ENCODE data around the gene MRC2.

The MRC2 gene

DNA sequence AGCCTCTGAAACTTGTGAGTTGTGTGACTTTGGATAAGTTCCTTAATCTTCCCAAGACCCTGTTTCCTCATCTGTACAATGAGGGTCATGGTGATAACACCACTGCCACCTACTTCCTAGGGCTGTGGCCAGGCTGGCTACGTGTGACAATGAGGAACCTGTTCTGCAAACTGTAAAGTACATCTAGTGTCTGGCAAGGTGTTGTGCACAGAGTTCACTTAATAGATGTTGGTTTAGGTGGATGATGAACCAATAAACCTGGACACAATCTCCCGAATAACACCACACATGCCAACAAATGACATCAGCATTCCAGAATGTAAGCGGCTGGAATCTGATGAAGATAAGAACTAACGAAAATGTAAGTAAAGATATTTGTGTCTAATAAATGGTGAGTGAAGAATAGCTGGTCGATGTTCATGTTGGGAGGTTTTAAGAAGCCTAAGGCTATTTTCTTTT is 98.3 kb downstream of the MRC2 start:
- ChIA-PET POLR2A (no interaction called here), CTCF (no interaction called here)
- no peak for DNase-seq (ENCODE audit: extremely low spot score)
- TF ChIP-seq LEF1 (IDR thresholded peaks at IDR 0.05; ENCODE audit: borderline replicate concordance) (no peak), FOXK2 (IDR thresholded peaks at IDR 0.05) (no peak), TARDBP (IDR thresholded peaks at IDR 0.05) (no peak), BHLHE40 (IDR thresholded peaks at IDR 0.05; ENCODE audit: borderline replicate concordance) (no peak), CTBP1 (IDR thresholded peaks at IDR 0.05; ENCODE audit: borderline replicate concordance) (no peak), L3MBTL2 (conservative IDR thresholded peaks at IDR 0.05) (no peak), ZNF384 (IDR thresholded peaks at IDR 0.05) (no peak), SP1 (IDR thresholded peaks at IDR 0.05) (no peak), NFRKB (IDR thresholded peaks at IDR 0.05) (no peak), ELF4 (IDR thresholded peaks at IDR 0.05) (no peak), ARNT (IDR thresholded peaks at IDR 0.05) (no peak), FOXA1 (IDR thresholded peaks at IDR 0.05) (no peak), SUZ12 (IDR thresholded peaks at IDR 0.05) (no peak), HDGF (IDR thresholded peaks at IDR 0.05; ENCODE audit: borderline replicate concordance) (no peak), FOXM1 (IDR thresholded peaks at IDR 0.05; ENCODE audit: borderline replicate concordance) (no peak)
- TF ChIP-seq, protein P1, sequence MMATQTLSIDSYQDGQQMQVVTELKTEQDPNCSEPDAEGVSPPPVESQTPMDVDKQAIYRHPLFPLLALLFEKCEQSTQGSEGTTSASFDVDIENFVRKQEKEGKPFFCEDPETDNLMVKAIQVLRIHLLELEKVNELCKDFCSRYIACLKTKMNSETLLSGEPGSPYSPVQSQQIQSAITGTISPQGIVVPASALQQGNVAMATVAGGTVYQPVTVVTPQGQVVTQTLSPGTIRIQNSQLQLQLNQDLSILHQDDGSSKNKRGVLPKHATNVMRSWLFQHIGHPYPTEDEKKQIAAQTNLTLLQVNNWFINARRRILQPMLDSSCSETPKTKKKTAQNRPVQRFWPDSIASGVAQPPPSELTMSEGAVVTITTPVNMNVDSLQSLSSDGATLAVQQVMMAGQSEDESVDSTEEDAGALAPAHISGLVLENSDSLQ (IDR thresholded peaks at IDR 0.05), result no peak

DNA sequence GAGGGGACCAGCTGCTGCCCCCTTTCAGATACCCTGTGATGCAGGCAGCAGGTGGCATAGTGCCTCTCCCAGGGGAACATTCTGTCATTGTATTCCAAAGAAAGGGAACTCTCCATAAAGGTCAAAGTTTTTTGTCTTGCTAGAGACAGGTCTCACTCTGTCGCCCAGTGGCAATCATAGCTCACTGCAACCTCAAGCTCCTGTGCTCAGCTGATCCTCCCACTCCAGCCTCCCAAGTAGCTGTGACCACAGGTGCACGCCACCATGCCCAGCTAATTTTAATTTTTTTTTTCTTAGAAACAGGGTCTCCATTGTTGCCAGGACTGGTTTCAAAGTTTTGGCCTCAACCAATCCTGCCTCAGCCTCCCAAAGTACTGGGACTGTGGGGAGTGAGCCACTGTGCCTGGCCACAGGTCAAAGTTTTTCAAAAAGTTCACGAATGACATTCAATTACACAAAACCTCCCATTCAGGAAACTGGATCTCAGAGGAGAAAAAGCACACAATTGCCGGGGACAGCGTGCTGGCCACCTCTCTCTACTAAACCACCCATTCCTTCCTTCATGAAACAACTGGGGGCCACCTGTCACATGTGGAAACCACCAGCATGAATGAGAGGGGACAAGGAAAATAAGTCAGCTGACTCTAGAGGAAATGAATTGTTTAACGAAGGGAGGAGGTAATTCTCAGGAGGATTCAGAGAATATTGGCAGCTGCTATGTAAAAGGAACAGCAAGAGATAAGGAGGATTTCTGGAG is 100.6 kb downstream of the MRC2 start:
- no peak for DNase-seq (ENCODE audit: extremely low spot score)
- ChIA-PET POLR2A (interaction anchor here (1.0 kb wide), 1 partner anchor 237 kb away, joined by 3 read pairs; no protein-coding TSS in a partner anchor), CTCF (no interaction called here)
- TF ChIP-seq L3MBTL2 (conservative IDR thresholded peaks at IDR 0.05) (no peak), FOXM1 (IDR thresholded peaks at IDR 0.05; ENCODE audit: borderline replicate concordance) (no peak), ZNF384 (IDR thresholded peaks at IDR 0.05) (no peak), SUZ12 (IDR thresholded peaks at IDR 0.05) (no peak), ARNT (IDR thresholded peaks at IDR 0.05) (no peak), FOXA1 (IDR thresholded peaks at IDR 0.05) (no peak), LEF1 (IDR thresholded peaks at IDR 0.05; ENCODE audit: borderline replicate concordance) (no peak), HDGF (IDR thresholded peaks at IDR 0.05; ENCODE audit: borderline replicate concordance) (no peak)

DNA sequence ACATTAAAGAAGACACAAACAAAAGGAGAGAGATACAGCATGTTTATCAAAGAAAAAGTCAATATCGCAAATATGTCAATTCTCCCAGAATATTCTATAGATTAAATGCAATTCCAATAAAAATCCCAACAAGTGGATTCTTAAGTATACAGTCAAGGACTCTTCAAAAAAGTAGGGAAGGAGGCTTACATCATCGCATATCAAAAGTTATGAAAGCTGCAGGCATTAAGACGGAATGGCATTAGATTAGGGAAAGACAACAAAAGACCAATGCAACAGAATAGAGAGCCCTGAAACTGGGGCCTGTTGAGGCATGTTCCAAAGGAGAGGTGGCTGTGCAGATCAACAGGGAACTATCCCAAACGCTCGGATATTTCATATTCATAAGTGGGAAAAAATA is 104.7 kb downstream of the MRC2 start:
- CTCF ChIA-PET, result no interaction called here
- TF ChIP-seq LEF1 (IDR thresholded peaks at IDR 0.05; ENCODE audit: borderline replicate concordance), result no peak
- TF ChIP-seq, protein P1 (IDR thresholded peaks at IDR 0.05), result no peak
- no peak for TF ChIP-seq L3MBTL2 (conservative IDR thresholded peaks at IDR 0.05)
- TF ChIP-seq HDGF (IDR thresholded peaks at IDR 0.05; ENCODE audit: borderline replicate concordance), result no peak
- no peak for TF ChIP-seq ELF4 (IDR thresholded peaks at IDR 0.05)
- TF ChIP-seq FOXM1 (IDR thresholded peaks at IDR 0.05; ENCODE audit: borderline replicate concordance), result no peak
- TF ChIP-seq FOXA1 (IDR thresholded peaks at IDR 0.05), result no peak
- no peak for TF ChIP-seq CTBP1 (IDR thresholded peaks at IDR 0.05; ENCODE audit: borderline replicate concordance)
- no peak for TF ChIP-seq ZNF384 (IDR thresholded peaks at IDR 0.05)
- no peak for TF ChIP-seq BHLHE40 (IDR thresholded peaks at IDR 0.05; ENCODE audit: borderline replicate concordance)
- no peak for TF ChIP-seq SUZ12 (IDR thresholded peaks at IDR 0.05)
- no peak for TF ChIP-seq ARNT (IDR thresholded peaks at IDR 0.05)
- TF ChIP-seq SP1 (IDR thresholded peaks at IDR 0.05), result no peak
- TF ChIP-seq TARDBP (IDR thresholded peaks at IDR 0.05), result no peak
- no peak for TF ChIP-seq NFRKB (IDR thresholded peaks at IDR 0.05)
- TF ChIP-seq FOXK2 (IDR thresholded peaks at IDR 0.05), result no peak
- DNase-seq (ENCODE audit: extremely low spot score), result no peak
- POLR2A ChIA-PET, result no interaction called here

DNA sequence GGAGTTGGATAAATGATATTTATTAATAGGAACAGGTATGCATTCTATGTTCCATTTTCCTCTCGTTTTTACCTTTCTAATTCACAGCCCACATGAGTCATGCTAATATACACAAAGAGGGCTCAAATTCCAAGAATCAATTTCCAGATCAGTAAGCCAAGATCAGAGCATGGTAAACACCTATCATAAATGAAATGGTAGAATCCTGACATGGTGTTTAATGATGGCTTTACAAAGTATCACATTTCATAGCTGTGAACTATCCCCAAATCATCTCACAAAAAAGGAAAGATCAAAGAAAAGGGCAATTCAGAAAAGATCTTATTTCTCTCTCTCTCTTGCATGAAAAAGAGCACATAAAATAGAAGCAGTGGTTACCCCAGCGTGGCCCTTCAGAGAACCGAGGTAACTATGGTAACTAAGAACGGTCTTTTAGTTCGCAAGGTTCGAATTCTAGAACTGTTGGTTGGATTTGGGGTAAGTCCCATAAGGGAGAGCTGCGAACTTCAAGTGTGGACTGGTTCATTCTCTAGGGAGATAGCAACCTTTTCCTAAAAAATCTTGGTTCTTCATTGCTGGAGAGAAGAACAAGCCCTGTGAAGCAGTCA is 107.7 kb downstream of the MRC2 start:
- TF ChIP-seq LEF1 (IDR thresholded peaks at IDR 0.05; ENCODE audit: borderline replicate concordance), result no peak
- TF ChIP-seq NFRKB (IDR thresholded peaks at IDR 0.05), result no peak
- TF ChIP-seq FOXA1 (IDR thresholded peaks at IDR 0.05), result no peak
- TF ChIP-seq, protein P1 (IDR thresholded peaks at IDR 0.05), result no peak
- TF ChIP-seq CTBP1 (IDR thresholded peaks at IDR 0.05; ENCODE audit: borderline replicate concordance), result no peak
- TF ChIP-seq ARNT (IDR thresholded peaks at IDR 0.05), result no peak
- TF ChIP-seq L3MBTL2 (conservative IDR thresholded peaks at IDR 0.05), result no peak
- TF ChIP-seq FOXM1 (IDR thresholded peaks at IDR 0.05; ENCODE audit: borderline replicate concordance), result no peak
- TF ChIP-seq HDGF (IDR thresholded peaks at IDR 0.05; ENCODE audit: borderline replicate concordance), result no peak
- TF ChIP-seq SP1 (IDR thresholded peaks at IDR 0.05), result no peak
- TF ChIP-seq ELF4 (IDR thresholded peaks at IDR 0.05), result no peak
- no peak for TF ChIP-seq SUZ12 (IDR thresholded peaks at IDR 0.05)
- TF ChIP-seq BHLHE40 (IDR thresholded peaks at IDR 0.05; ENCODE audit: borderline replicate concordance), result no peak
- no peak for TF ChIP-seq FOXK2 (IDR thresholded peaks at IDR 0.05)
- TF ChIP-seq TARDBP (IDR thresholded peaks at IDR 0.05), result no peak
- TF ChIP-seq ZNF384 (IDR thresholded peaks at IDR 0.05), result no peak
- no peak for DNase-seq (ENCODE audit: extremely low spot score)

DNA sequence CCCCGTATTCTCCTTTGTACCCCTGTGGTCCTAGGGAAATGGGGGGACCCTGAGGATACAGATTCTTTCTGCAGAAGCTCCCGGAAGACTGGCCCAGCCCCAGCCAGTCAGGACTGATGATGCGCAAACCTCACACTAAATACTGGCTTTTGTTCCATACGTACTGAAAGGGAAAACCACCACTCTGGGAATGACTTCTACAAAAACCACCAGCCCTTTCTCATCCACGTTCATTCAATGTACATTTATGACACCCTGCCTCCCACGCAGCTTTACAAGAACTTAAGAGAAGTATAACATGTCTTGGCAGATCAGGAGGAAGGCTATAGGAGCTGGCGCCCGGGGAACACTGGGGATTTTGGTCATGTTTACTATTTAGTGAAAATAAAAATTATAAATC is 110.0 kb downstream of the MRC2 start:
- DNase-seq (ENCODE audit: extremely low spot score), result no peak
- TF ChIP-seq CTBP1 (IDR thresholded peaks at IDR 0.05; ENCODE audit: borderline replicate concordance) (no peak), L3MBTL2 (conservative IDR thresholded peaks at IDR 0.05) (no peak), FOXK2 (IDR thresholded peaks at IDR 0.05) (no peak), BHLHE40 (IDR thresholded peaks at IDR 0.05; ENCODE audit: borderline replicate concordance) (no peak), FOXM1 (IDR thresholded peaks at IDR 0.05; ENCODE audit: borderline replicate concordance) (no peak), ELF4 (IDR thresholded peaks at IDR 0.05) (no peak)
- ChIA-PET CTCF (no interaction called here), POLR2A (no interaction called here)

More for the DNA sequence above, 107.7 kb downstream of the MRC2 start:
- ChIA-PET POLR2A (interaction anchor here (0.8 kb wide), 1 partner anchor 11 kb away, joined by 3 read pairs; no protein-coding TSS in a partner anchor), CTCF (no interaction called here)

Measured in HEK293T (cell line).